Measurements from ENCODE around the gene SH2D2A. TPM values are rescaled to one million over a fixed set of nuclear protein-coding genes. Genes with fewer than 3 reads are reported as not detected.

SH2D2A gene
- total and polyA plus RNA-seq, 2 of the 4 experiments (the other 2 are of a cell fraction) = not detected

- Histone ChIP-seq H2AK5ac (ENCODE audit: low read depth, low read length) (no peak overlapping the region), H4K91ac (ENCODE audit: insufficient read depth, low read depth, low read length) (no peak overlapping the region), H3K4me2 (ENCODE audit: low read depth, low read length) (no peak overlapping the region), H3K9ac (ENCODE audit: low read depth, low read length) (no peak overlapping the region), H3K56ac (ENCODE audit: extremely low read depth, insufficient read depth, low read length) (no peak overlapping the region), H3K79me1 (ENCODE audit: low read depth in 1 of 2, low read length in 2 of 2) (no peaks in the 10 kb centered on the region), H3K4me1 (ENCODE audit: control insufficient read depth, insufficient read depth, low read length) (no peaks in the 10 kb centered on the region), H3K14ac (replicated peaks; ENCODE audit: low read depth, low read length) (no peak overlapping the region), H2BK20ac (ENCODE audit: low read depth, low read length) (no peak overlapping the region), H3K4ac (ENCODE audit: low read depth, low read length) (no peak overlapping the region), H4K5ac (ENCODE audit: low read depth, low read length) (no peak overlapping the region), H3K36me3 (ENCODE audit: control insufficient read depth, insufficient read depth, low read length) (no peaks in the 10 kb centered on the region), H2BK120ac (ENCODE audit: low read depth, low read length) (no peak overlapping the region), H4K8ac (ENCODE audit: low read depth in 2 of 2, low read length in 2 of 2) (no peak overlapping the region), H3K27ac (ENCODE audit: insufficient read depth, low read length) (no peak overlapping the region), H2AFZ (replicated peaks; ENCODE audit: low read length, poor library complexity) (no peak overlapping the region), H3K9me3 (ENCODE audit: control insufficient read depth, insufficient read depth, low read length) (no peaks in the 10 kb centered on the region; the same call in 1 of the 2 replicates), H4K20me1 (ENCODE audit: insufficient read depth, low read length) (no peaks in the 10 kb centered on the region; the same call in none of the 2 replicates), H3K18ac (ENCODE audit: low read depth, low read length) (no peak overlapping the region), H3K9me1 (ENCODE audit: insufficient read depth, low read length) (no peaks in the 10 kb centered on the region), H2AK9ac (replicated peaks; ENCODE audit: low read depth, low read length, poor library complexity) (no peak overlapping the region), H3K4me3 (ENCODE audit: insufficient read depth, low read depth, low read length) (no peak overlapping the region), H2BK5ac (ENCODE audit: low read depth, low read length, poor library complexity, severe bottlenecking) (no peak overlapping the region), H2BK15ac (ENCODE audit: low read depth, low read length) (no peak overlapping the region), H3K27me3 (ENCODE audit: control insufficient read depth, insufficient read depth, low read length) (peaks cover 83% of the 10 kb centered on the region), H3K23ac (ENCODE audit: low read depth, low read length) (no peak overlapping the region)
- dilution Hi-C loops (cut with HindIII; ENCODE audit: low sequenced_read_pairs, unreplicated experiment) (no loop called here), intact Hi-C loops (cut with micrococcal nuclease) (loop anchor here (1.0 kb wide), 1 partner anchor 51 kb away; no protein-coding TSS in a partner anchor), in situ Hi-C loops (cut with MboI; ENCODE audit: low sequenced_read_pairs) (no loop called here)
- ChIA-PET POLR2A (ENCODE audit: unreplicated experiment) (no interaction called here), CTCF (interaction anchor here (0.7 to 3.7 kb wide), 8 partner anchors 9 to 150 kb away, joined by 3 to 26 read pairs (median 5); partner anchors contain the start of genes INSRR and NTRK1)
- BruUV-seq (replicated peaks) = no TSS peak
- TF ChIP-seq CHD1 (IDR thresholded peaks at IDR 0.05; ENCODE audit: low read depth, low read length) (no peak), FOS (IDR thresholded peaks at IDR 0.05; ENCODE audit: low read depth, low read length) (no peak), CEBPB (IDR thresholded peaks at IDR 0.05; ENCODE audit: low read depth, low read length) (no peak), MAZ (IDR thresholded peaks at IDR 0.05; ENCODE audit: borderline replicate concordance, low read depth, low read length) (no peak), RFX5 (IDR thresholded peaks at IDR 0.05; ENCODE audit: low read depth, low read length) (no peak), SMC3 (IDR thresholded peaks at IDR 0.05; ENCODE audit: low read depth, low read length) (no peak), POLR2A (IDR thresholded peaks at IDR 0.05; ENCODE audit: low read depth, low read length) (no peak), RAD21 (IDR thresholded peaks at IDR 0.05; ENCODE audit: low read length) (no peak), BHLHE40 (IDR thresholded peaks at IDR 0.05; ENCODE audit: low read depth, low read length) (no peak), NFE2L2 (IDR thresholded peaks at IDR 0.05; ENCODE audit: low read depth, low read length) (no peak), MXI1 (IDR thresholded peaks at IDR 0.05; ENCODE audit: borderline replicate concordance, low read depth, low read length) (no peak), RCOR1 (IDR thresholded peaks at IDR 0.05; ENCODE audit: insufficient replicate concordance, low read length) (no peak), MAFK (IDR thresholded peaks at IDR 0.05; ENCODE audit: low read depth, low read length) (no peak), ELK1 (IDR thresholded peaks at IDR 0.05; ENCODE audit: borderline replicate concordance, low read depth, low read length) (no peak)
- TF ChIP-seq, protein P1, sequence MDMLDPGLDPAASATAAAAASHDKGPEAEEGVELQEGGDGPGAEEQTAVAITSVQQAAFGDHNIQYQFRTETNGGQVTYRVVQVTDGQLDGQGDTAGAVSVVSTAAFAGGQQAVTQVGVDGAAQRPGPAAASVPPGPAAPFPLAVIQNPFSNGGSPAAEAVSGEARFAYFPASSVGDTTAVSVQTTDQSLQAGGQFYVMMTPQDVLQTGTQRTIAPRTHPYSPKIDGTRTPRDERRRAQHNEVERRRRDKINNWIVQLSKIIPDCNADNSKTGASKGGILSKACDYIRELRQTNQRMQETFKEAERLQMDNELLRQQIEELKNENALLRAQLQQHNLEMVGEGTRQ (IDR thresholded peaks at IDR 0.05; ENCODE audit: low read depth, low read length) = no peak
- TF ChIP-seq, protein P2, sequence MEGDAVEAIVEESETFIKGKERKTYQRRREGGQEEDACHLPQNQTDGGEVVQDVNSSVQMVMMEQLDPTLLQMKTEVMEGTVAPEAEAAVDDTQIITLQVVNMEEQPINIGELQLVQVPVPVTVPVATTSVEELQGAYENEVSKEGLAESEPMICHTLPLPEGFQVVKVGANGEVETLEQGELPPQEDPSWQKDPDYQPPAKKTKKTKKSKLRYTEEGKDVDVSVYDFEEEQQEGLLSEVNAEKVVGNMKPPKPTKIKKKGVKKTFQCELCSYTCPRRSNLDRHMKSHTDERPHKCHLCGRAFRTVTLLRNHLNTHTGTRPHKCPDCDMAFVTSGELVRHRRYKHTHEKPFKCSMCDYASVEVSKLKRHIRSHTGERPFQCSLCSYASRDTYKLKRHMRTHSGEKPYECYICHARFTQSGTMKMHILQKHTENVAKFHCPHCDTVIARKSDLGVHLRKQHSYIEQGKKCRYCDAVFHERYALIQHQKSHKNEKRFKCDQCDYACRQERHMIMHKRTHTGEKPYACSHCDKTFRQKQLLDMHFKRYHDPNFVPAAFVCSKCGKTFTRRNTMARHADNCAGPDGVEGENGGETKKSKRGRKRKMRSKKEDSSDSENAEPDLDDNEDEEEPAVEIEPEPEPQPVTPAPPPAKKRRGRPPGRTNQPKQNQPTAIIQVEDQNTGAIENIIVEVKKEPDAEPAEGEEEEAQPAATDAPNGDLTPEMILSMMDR (conservative IDR thresholded peaks at IDR 0.05; ENCODE audit: low read depth, low read length) = no peak
- 0% methylated on average over 1 of the region's 9 CpGs; no CpG with 5 or more reads in 1 of the 2 experiments for WGBS, 2 experiments (ENCODE audit: extremely low coverage in 2 of 2, insufficient read length in 1 of 2)
- no peak for DNase-seq
- ATAC-seq (ENCODE audit: low read depth) = no peak
These were observed 22.9 kb upstream of the SH2D2A start for GRCh38 chr1:156839426-156840109.
